DMS79 treated with DMSO at 0.1 percent for 48 hours (cell line): ENCODE results near the gene FAM163B.
A peak's percentile ranks its signal among the peaks of the same experiment; 100 is the strongest.

Experiments used
- DNase-seq: peaks from one replicate; lab custom pipeline; 2025; lab: John Stamatoyannopoulos, UW

FAM163B gene

GRCh38 chr9:133545494-133546286, 63.5 kb downstream of the FAM163B start:
- no peak for DNase-seq

- DNase-seq = no peak
These were observed 65.3 kb downstream of the FAM163B start for GRCh38 chr9:133543772-133544467.

- no peak for DNase-seq
These were observed 67.2 kb downstream of the FAM163B start for GRCh38 chr9:133542002-133542401.

- no peak for DNase-seq
These were observed 68.5 kb downstream of the FAM163B start for GRCh38 chr9:133540698-133541025.

- no peak for DNase-seq
These were observed 69.0 kb downstream of the FAM163B start for GRCh38 chr9:133539991-133540697.

- DNase-seq = no peak
These were observed 70.0 kb downstream of the FAM163B start for GRCh38 chr9:133538851-133539833.

- no peak for DNase-seq
These were observed 71.0 kb downstream of the FAM163B start for GRCh38 chr9:133538176-133538575.

GRCh38 chr9:133537257-133537656, 71.9 kb downstream of the FAM163B start:
- DNase-seq = no peak

GRCh38 chr9:133536536-133536935, 72.7 kb downstream of the FAM163B start:
- DNase-seq = no peak

- DNase-seq = no peak
These were observed 73.1 kb downstream of the FAM163B start for GRCh38 chr9:133536080-133536479.

- no peak for DNase-seq
These were observed 73.8 kb downstream of the FAM163B start for GRCh38 chr9:133535306-133535877.

- peak; percentile 82 for DNase-seq
These were observed 74.6 kb downstream of the FAM163B start, which contains the start of gene ADAMTSL2 for GRCh38 chr9:133534346-133535291. Gene ADAMTSL2 (plus strand): TSS chr9:133534704. CDS start chr9:133536713, 2,009 bp downstream.

- DNase-seq = peak; percentile 24
These were observed 75.3 kb downstream of the FAM163B start for GRCh38 chr9:133533857-133534256.

GRCh38 chr9:133532937-133533668, 76.1 kb downstream of the FAM163B start:
- peak; percentile 28 for DNase-seq

GRCh38 chr9:133531293-133531692, 77.9 kb downstream of the FAM163B start:
- DNase-seq = no peak

- no peak for DNase-seq
These were observed 79.3 kb downstream of the FAM163B start for GRCh38 chr9:133529874-133530273.

GRCh38 chr9:133529457-133529856, 79.7 kb downstream of the FAM163B start:
- DNase-seq = no peak

- no peak for DNase-seq
These were observed 80.3 kb downstream of the FAM163B start for GRCh38 chr9:133528876-133529241.
